ENCODE results near the gene PROM2. TPM values are rescaled to one million over a fixed set of nuclear protein-coding genes. Genes with fewer than 3 reads are reported as not detected.

PROM2 gene
- 0.07 and 0.72 TPM in 2 replicates for total RNA-seq (2014; rRNA removed; shearing (Covaris generic); ENCODE audit: low replicate concordance)

GRCh38 chr2:95274291-95275150 lies at the start of gene PROM2:
TSS of gene PROM2 (plus strand) at chr2:95274449. CDS start at chr2:95274586, 137 bp downstream.
- DNase-seq: no peak
- H3K4me2 ChIP-seq (ENCODE audit: low read depth, low read length, poor library complexity, severe bottlenecking): no peak within 1 kb of the TSS
- no peak within 1 kb of the TSS for H3K9ac ChIP-seq (ENCODE audit: low read length)

DNA sequence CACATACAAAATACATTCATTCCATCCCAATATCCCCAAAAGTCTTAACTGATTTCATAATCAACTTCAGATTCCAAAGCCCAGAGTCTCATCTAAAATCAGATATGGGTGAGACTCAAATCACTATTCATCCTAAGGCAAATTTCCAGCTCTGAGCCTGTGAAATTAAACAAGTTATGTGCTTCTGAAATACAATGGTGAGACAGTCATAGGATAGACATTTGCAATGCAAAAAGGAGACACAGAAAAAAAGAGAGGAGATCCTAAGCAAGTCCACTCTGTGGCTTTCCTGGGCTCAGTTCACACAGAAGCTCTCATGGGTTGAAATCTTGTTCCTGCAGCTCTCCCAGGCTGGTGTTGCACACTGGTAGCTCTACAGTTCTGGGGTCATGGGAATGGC lies 48.6 kb upstream of the PROM2 start:
- no peak overlapping the region for H3K4me2 ChIP-seq (ENCODE audit: low read depth, low read length, poor library complexity, severe bottlenecking)
- H2AFZ ChIP-seq (ENCODE audit: low read length): no peak overlapping the region
- no peak overlapping the region for H3K27ac ChIP-seq (ENCODE audit: low read length)
- peaks cover 4% of the 10 kb centered on the region; the same call in 1 of the 2 replicates for H3K9me3 ChIP-seq (ENCODE audit: low read length)
- no peak overlapping the region for H3K9ac ChIP-seq (ENCODE audit: low read length)
- DNase-seq: no peak
- H3K4me3 ChIP-seq (ENCODE audit: low read length): no peak overlapping the region
- no peaks in the 10 kb centered on the region for H3K79me2 ChIP-seq (ENCODE audit: low read length)
- no peaks in the 10 kb centered on the region for H3K36me3 ChIP-seq (ENCODE audit: insufficient read depth, low read length)
- H3K27me3 ChIP-seq (ENCODE audit: low read length): no peaks in the 10 kb centered on the region; the same call in 1 of the 2 replicates
- no peaks in the 10 kb centered on the region for H4K20me1 ChIP-seq (ENCODE audit: insufficient read depth, low read depth, low read length)
- H3K9me2 ChIP-seq (replicated peaks; ENCODE audit: insufficient read depth, low read length): no peaks in the 10 kb centered on the region
- H3K4me1 ChIP-seq (ENCODE audit: low read length): no peaks in the 10 kb centered on the region

More at GRCh38 chr2:95274291-95275150, at the start of gene PROM2:
- H3K79me2 ChIP-seq (ENCODE audit: low read length): no peaks in the 10 kb centered on the region
- H3K9me3 ChIP-seq (ENCODE audit: low read length): no peaks in the 10 kb centered on the region
- no peaks in the 10 kb centered on the region for H4K20me1 ChIP-seq (ENCODE audit: insufficient read depth, low read depth, low read length)
- no peaks in the 10 kb centered on the region for H3K27me3 ChIP-seq (ENCODE audit: low read length)
- H3K27ac ChIP-seq (ENCODE audit: low read length): no peak within 1 kb of the TSS
- no peaks in the 10 kb centered on the region for H3K36me3 ChIP-seq (ENCODE audit: insufficient read depth, low read length)
- no peak within 1 kb of the TSS for H3K4me3 ChIP-seq (ENCODE audit: low read length)
- no peaks in the 10 kb centered on the region for H3K9me2 ChIP-seq (replicated peaks; ENCODE audit: insufficient read depth, low read length)
- no peak within 1 kb of the TSS for H2AFZ ChIP-seq (ENCODE audit: low read length)
- no peaks in the 10 kb centered on the region for H3K4me1 ChIP-seq (ENCODE audit: low read length)

GRCh38 chr2:95231723-95232122 lies 42.5 kb upstream of the PROM2 start:
- Histone ChIP-seq H3K27me3 (ENCODE audit: low read length) (no peaks in the 10 kb centered on the region), H3K9me2 (replicated peaks; ENCODE audit: insufficient read depth, low read length) (no peaks in the 10 kb centered on the region), H4K20me1 (ENCODE audit: insufficient read depth, low read depth, low read length) (no peaks in the 10 kb centered on the region), H3K9ac (ENCODE audit: low read length) (no peak overlapping the region), H3K9me3 (ENCODE audit: low read length) (no peaks in the 10 kb centered on the region), H3K79me2 (ENCODE audit: low read length) (no peaks in the 10 kb centered on the region), H3K4me1 (ENCODE audit: low read length) (no peaks in the 10 kb centered on the region), H3K4me2 (ENCODE audit: low read depth, low read length, poor library complexity, severe bottlenecking) (no peak overlapping the region), H3K27ac (ENCODE audit: low read length) (no peak overlapping the region), H2AFZ (ENCODE audit: low read length) (no peak overlapping the region), H3K4me3 (ENCODE audit: low read length) (no peak overlapping the region), H3K36me3 (ENCODE audit: insufficient read depth, low read length) (no peaks in the 10 kb centered on the region)
- peak; percentile 88 for DNase-seq

DNA sequence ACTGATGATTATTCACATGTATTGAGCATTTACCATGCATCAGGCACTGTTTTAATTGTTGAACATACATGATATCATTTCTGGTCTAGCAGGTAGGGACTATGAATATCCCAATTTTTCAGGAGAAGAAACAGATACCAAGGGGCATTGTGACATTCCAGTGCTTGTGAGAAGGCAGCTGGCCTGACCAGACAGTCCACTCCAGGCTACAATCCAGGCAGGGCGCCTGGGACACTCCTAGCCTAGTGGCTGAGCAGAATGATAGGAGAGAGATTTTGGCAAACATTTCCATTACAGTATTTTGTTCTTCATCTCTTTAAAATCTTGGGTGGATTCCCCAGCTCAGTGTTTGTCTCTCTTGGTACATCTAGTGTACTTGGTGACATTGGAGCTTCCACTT lies 42.0 kb upstream of the PROM2 start:
- no peaks in the 10 kb centered on the region for H4K20me1 ChIP-seq (ENCODE audit: insufficient read depth, low read depth, low read length)
- no peaks in the 10 kb centered on the region for H3K4me1 ChIP-seq (ENCODE audit: low read length)
- H3K27ac ChIP-seq (ENCODE audit: low read length): no peak overlapping the region
- no peaks in the 10 kb centered on the region for H3K79me2 ChIP-seq (ENCODE audit: low read length)
- H3K4me3 ChIP-seq (ENCODE audit: low read length): no peak overlapping the region
- no peaks in the 10 kb centered on the region for H3K9me3 ChIP-seq (ENCODE audit: low read length)
- H3K4me2 ChIP-seq (ENCODE audit: low read depth, low read length, poor library complexity, severe bottlenecking): no peak overlapping the region
- DNase-seq: no peak
- H3K9ac ChIP-seq (ENCODE audit: low read length): no peak overlapping the region
- no peak overlapping the region for H2AFZ ChIP-seq (ENCODE audit: low read length)
- H3K27me3 ChIP-seq (ENCODE audit: low read length): no peaks in the 10 kb centered on the region
- no peaks in the 10 kb centered on the region for H3K9me2 ChIP-seq (replicated peaks; ENCODE audit: insufficient read depth, low read length)
- H3K36me3 ChIP-seq (ENCODE audit: insufficient read depth, low read length): no peaks in the 10 kb centered on the region

DNA sequence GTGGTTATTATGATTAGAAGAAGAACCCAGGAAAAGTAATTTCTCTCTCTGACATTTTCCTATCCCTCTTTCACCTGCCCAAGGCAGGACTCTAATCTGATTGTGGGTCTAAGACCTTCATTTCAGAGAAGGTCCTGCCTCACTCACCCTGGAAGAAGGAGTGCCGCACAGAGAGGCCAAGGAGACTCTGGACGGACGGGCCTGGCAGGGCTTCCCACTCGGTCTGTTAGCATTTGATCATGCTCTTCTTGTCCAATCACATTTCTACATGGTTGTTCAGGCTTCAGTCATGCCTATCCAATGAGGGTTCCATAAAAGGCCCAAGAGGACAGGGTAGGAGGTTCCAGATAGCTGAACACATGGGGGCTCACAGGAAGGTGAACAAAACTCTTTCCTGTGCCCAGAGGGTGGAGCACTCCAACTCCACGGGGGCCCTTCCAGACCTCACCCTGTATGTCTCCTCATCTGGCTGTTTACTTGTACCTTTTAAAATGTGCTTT lies 39.9 kb upstream of the PROM2 start:
- Histone ChIP-seq H4K20me1 (ENCODE audit: insufficient read depth, low read depth, low read length) (no peaks in the 10 kb centered on the region), H3K9me3 (ENCODE audit: low read length) (no peaks in the 10 kb centered on the region), H3K9ac (ENCODE audit: low read length) (no peak overlapping the region), H3K27me3 (ENCODE audit: low read length) (no peaks in the 10 kb centered on the region), H3K4me1 (ENCODE audit: low read length) (no peaks in the 10 kb centered on the region), H3K4me3 (ENCODE audit: low read length) (no peak overlapping the region), H3K9me2 (replicated peaks; ENCODE audit: insufficient read depth, low read length) (no peaks in the 10 kb centered on the region), H3K36me3 (ENCODE audit: insufficient read depth, low read length) (no peaks in the 10 kb centered on the region), H3K4me2 (ENCODE audit: low read depth, low read length, poor library complexity, severe bottlenecking) (no peak overlapping the region), H3K79me2 (ENCODE audit: low read length) (no peaks in the 10 kb centered on the region), H3K27ac (ENCODE audit: low read length) (no peak overlapping the region), H2AFZ (ENCODE audit: low read length) (no peak overlapping the region)
- no peak for DNase-seq

GRCh38 chr2:95234816-95235215 lies 39.4 kb upstream of the PROM2 start:
- Histone ChIP-seq H3K9ac (ENCODE audit: low read length) (no peak overlapping the region), H3K79me2 (ENCODE audit: low read length) (no peaks in the 10 kb centered on the region), H3K9me2 (replicated peaks; ENCODE audit: insufficient read depth, low read length) (no peaks in the 10 kb centered on the region), H3K27me3 (ENCODE audit: low read length) (no peaks in the 10 kb centered on the region), H3K9me3 (ENCODE audit: low read length) (no peaks in the 10 kb centered on the region), H3K4me1 (ENCODE audit: low read length) (no peaks in the 10 kb centered on the region), H2AFZ (ENCODE audit: low read length) (no peak overlapping the region), H3K27ac (ENCODE audit: low read length) (no peak overlapping the region), H3K4me2 (ENCODE audit: low read depth, low read length, poor library complexity, severe bottlenecking) (no peak overlapping the region), H3K4me3 (ENCODE audit: low read length) (no peak overlapping the region), H3K36me3 (ENCODE audit: insufficient read depth, low read length) (no peaks in the 10 kb centered on the region), H4K20me1 (ENCODE audit: insufficient read depth, low read depth, low read length) (no peaks in the 10 kb centered on the region)
- no peak for DNase-seq

- no peak overlapping the region for H3K4me3 ChIP-seq (ENCODE audit: low read length)
- H3K9me2 ChIP-seq (replicated peaks; ENCODE audit: insufficient read depth, low read length): no peaks in the 10 kb centered on the region
- no peak overlapping the region for H3K4me2 ChIP-seq (ENCODE audit: low read depth, low read length, poor library complexity, severe bottlenecking)
- H3K27me3 ChIP-seq (ENCODE audit: low read length): no peaks in the 10 kb centered on the region
- no peak for DNase-seq
- no peak overlapping the region for H3K9ac ChIP-seq (ENCODE audit: low read length)
- no peaks in the 10 kb centered on the region for H3K36me3 ChIP-seq (ENCODE audit: insufficient read depth, low read length)
- no peaks in the 10 kb centered on the region for H3K4me1 ChIP-seq (ENCODE audit: low read length)
- H3K79me2 ChIP-seq (ENCODE audit: low read length): no peaks in the 10 kb centered on the region
- H4K20me1 ChIP-seq (ENCODE audit: insufficient read depth, low read depth, low read length): no peaks in the 10 kb centered on the region
- no peak overlapping the region for H3K27ac ChIP-seq (ENCODE audit: low read length)
- H2AFZ ChIP-seq (ENCODE audit: low read length): no peak overlapping the region
- no peaks in the 10 kb centered on the region for H3K9me3 ChIP-seq (ENCODE audit: low read length)
Observed at GRCh38 chr2:95238131-95238530, 36.1 kb upstream of the PROM2 start.

GRCh38 chr2:95240091-95240490 lies 34.2 kb upstream of the PROM2 start:
- no peak for DNase-seq
- Histone ChIP-seq H3K9ac (ENCODE audit: low read length) (no peak overlapping the region), H2AFZ (ENCODE audit: low read length) (no peak overlapping the region), H3K27ac (ENCODE audit: low read length) (no peak overlapping the region), H3K79me2 (ENCODE audit: low read length) (no peaks in the 10 kb centered on the region), H3K9me3 (ENCODE audit: low read length) (no peaks in the 10 kb centered on the region), H3K27me3 (ENCODE audit: low read length) (no peaks in the 10 kb centered on the region), H3K9me2 (replicated peaks; ENCODE audit: insufficient read depth, low read length) (no peaks in the 10 kb centered on the region), H3K36me3 (ENCODE audit: insufficient read depth, low read length) (no peaks in the 10 kb centered on the region), H3K4me1 (ENCODE audit: low read length) (no peaks in the 10 kb centered on the region), H3K4me3 (ENCODE audit: low read length) (no peak overlapping the region), H3K4me2 (ENCODE audit: low read depth, low read length, poor library complexity, severe bottlenecking) (no peak overlapping the region), H4K20me1 (ENCODE audit: insufficient read depth, low read depth, low read length) (no peaks in the 10 kb centered on the region)
